Neural progenitor cell (in vitro differentiated cells): ENCODE measurements around the gene RPL9. TPM values are rescaled to one million over a fixed set of nuclear protein-coding genes. Genes with fewer than 3 reads are reported as not detected.

ENCODE experiments used
- DNase-seq: peaks from one replicate; pipeline ENCODE4 v3.0.0-alpha.2; 2016; ENCODE audit warnings: low spot score
- H2AFZ ChIP-seq: fragments of 200-600 bp; sonication (generic); replicated peaks from 2 replicates; pipeline ENCODE4 v1.6.1; 2016; ENCODE audit warnings: antibody characterized with exemption
- H3F3A ChIP-seq: fragments of 200-600 bp; sonication (generic); 2 replicates; pipeline ENCODE4 v1.6.1; 2016; ENCODE audit warnings: antibody characterized with exemption, low read depth
- H3K27ac ChIP-seq: fragments of 200-600 bp; sonication (generic); 2 replicates; pipeline ENCODE4 v1.5.1; 2016; ENCODE audit warnings: mild to moderate bottlenecking
- H3K27me3 ChIP-seq: fragments of 200-600 bp; sonication (generic); 2 replicates; pipeline ENCODE4 v1.6.1; 2016; ENCODE audit warnings: mild to moderate bottlenecking, moderate library complexity
- H3K36me3 ChIP-seq: fragments of 200-600 bp; sonication (generic); 2 replicates; pipeline ENCODE4 v1.5.1; 2016
- H3K4me1 ChIP-seq: fragments of 200-600 bp; sonication (generic); 2 replicates; pipeline ENCODE4 v1.6.1; 2016; ENCODE audit warnings: mixed run types
- H3K4me2 ChIP-seq: fragments of 200-600 bp; sonication (generic); 2 replicates; pipeline ENCODE4 v1.6.1; 2016
- H3K4me3 ChIP-seq: fragments of 200-600 bp; sonication (generic); 2 replicates; pipeline ENCODE4 v1.5.1; 2016
- H3K79me2 ChIP-seq: fragments of 200-600 bp; sonication (generic); 2 replicates; pipeline ENCODE4 v1.6.1; 2016; ENCODE audit warnings: low read depth
- H3K9ac ChIP-seq: fragments of 200-600 bp; sonication (generic); 2 replicates; pipeline ENCODE4 v1.6.1; 2016
- H3K9me3 ChIP-seq: fragments of 200-600 bp; sonication (generic); 2 replicates; pipeline ENCODE4 v1.5.1; 2016; ENCODE audit warnings: low read depth
- H4K20me1 ChIP-seq: fragments of 200-600 bp; sonication (generic); 2 replicates; pipeline ENCODE4 v1.6.1; 2016; ENCODE audit warnings: low read depth
- H3K27ac Mint-ChIP-seq: 3 replicates; pipeline ENCODE4 v1.8.0; 2021; ENCODE audit warnings: mixed read lengths
- H3K27me3 Mint-ChIP-seq: 2 replicates; pipeline ENCODE4 v1.8.0; 2022; ENCODE audit warnings: low read depth, mild to moderate bottlenecking, inconsistent platforms, moderate library complexity, mixed read lengths; ENCODE audit not compliant: insufficient read depth
- H3K36me3 Mint-ChIP-seq: 3 replicates; pipeline ENCODE4 v1.8.0; 2021; ENCODE audit warnings: mixed read lengths
- H3K4me1 Mint-ChIP-seq: 3 replicates; pipeline ENCODE4 v1.8.0; 2021; ENCODE audit warnings: mixed read lengths
- H3K4me3 Mint-ChIP-seq: 3 replicates; pipeline ENCODE4 v1.8.0; 2021; ENCODE audit warnings: mild to moderate bottlenecking, moderate library complexity, mixed read lengths
- H3K9me3 Mint-ChIP-seq: 3 replicates; pipeline ENCODE4 v1.8.0; 2020; ENCODE audit warnings: mixed read lengths
- EZH2 ChIP-seq: fragments of 200-600 bp; sonication (generic); IDR thresholded peaks from 2 replicates; pipeline ENCODE4 v1.6.1; 2017; ENCODE audit warnings: antibody characterized with exemption, mild to moderate bottlenecking, moderate library complexity
- EZH2phosphoT487 ChIP-seq: fragments of 200-600 bp; sonication (generic); IDR thresholded peaks from 2 replicates; pipeline ENCODE4 v1.6.1; 2017; ENCODE audit warnings: antibody characterized with exemption
- total RNA-seq: library from RNA; depleted of rRNA; stranded (reverse); fragments of >200 nt; gene quantifications from 2 replicates; pipeline ENCODE4 v1.2.3, GENCODE V29; 2015; ENCODE audit warnings: low replicate concordance
- TF ChIP-seq, protein P1 (sequence below): fragments of 200-600 bp; sonication (generic); IDR thresholded peaks from 2 replicates; pipeline ENCODE4 v1.5.1; 2017; ENCODE audit warnings: antibody characterized with exemption, mild to moderate bottlenecking

The RPL9 gene
- total RNA-seq, 1 donor from 2014 or later = 6,671 TPM

DNA sequence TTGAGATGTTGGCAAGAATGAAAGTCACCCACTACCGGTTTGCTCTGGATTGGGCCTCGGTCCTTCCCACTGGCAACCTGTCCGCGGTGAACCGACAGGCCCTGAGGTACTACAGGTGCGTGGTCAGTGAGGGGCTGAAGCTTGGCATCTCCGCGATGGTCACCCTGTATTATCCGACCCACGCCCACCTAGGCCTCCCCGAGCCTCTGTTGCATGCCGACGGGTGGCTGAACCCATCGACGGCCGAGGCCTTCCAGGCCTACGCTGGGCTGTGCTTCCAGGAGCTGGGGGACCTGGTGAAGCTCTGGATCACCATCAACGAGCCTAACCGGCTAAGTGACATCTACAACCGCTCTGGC is 12.3 kb downstream of the RPL9 start:
- H3K4me3 ChIP-seq = no peak overlapping the region
- no peak overlapping the region for H3K4me3 Mint-ChIP-seq

DNA sequence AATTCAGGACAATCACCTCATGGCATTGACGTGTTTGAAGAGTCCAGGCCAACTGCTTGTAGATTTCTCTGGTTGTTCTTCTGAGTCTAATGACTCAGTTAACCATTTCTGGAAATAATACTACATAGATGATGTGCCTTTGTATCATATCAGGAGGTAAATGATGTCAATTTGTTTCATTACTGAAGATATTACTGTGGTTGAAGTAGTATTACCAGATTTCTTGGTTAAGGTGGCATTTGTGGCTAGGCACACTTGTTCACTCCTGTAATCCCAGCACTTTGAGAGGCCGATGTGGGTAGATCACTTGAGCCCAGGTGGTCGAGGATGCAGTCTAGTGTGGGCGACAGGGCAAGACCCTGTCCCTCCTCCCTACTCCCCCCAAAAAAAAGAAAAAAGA is 15.7 kb downstream of the RPL9 start:
- Histone ChIP-seq H4K20me1 (no peaks in the 10 kb centered on the region), H3K9ac (no peak overlapping the region)
- H3K27me3 Mint-ChIP-seq = peaks cover 3% of the 10 kb centered on the region

More for the DNA sequence above, 12.3 kb downstream of the RPL9 start:
- H3F3A ChIP-seq = peaks cover 40% of the 10 kb centered on the region
- no peaks in the 10 kb centered on the region for H3K79me2 ChIP-seq
- no peaks in the 10 kb centered on the region for H3K27me3 ChIP-seq
- no peaks in the 10 kb centered on the region for H3K4me1 Mint-ChIP-seq
- no peaks in the 10 kb centered on the region for H3K4me1 ChIP-seq
- no peak overlapping the region for H2AFZ ChIP-seq
- H3K9me3 ChIP-seq = no peaks in the 10 kb centered on the region
- no peak overlapping the region for H3K4me2 ChIP-seq
- H3K27ac ChIP-seq = no peak overlapping the region
- DNase-seq = no peak
- no peak for TF ChIP-seq EZH2phosphoT487
- TF ChIP-seq, protein P1, sequence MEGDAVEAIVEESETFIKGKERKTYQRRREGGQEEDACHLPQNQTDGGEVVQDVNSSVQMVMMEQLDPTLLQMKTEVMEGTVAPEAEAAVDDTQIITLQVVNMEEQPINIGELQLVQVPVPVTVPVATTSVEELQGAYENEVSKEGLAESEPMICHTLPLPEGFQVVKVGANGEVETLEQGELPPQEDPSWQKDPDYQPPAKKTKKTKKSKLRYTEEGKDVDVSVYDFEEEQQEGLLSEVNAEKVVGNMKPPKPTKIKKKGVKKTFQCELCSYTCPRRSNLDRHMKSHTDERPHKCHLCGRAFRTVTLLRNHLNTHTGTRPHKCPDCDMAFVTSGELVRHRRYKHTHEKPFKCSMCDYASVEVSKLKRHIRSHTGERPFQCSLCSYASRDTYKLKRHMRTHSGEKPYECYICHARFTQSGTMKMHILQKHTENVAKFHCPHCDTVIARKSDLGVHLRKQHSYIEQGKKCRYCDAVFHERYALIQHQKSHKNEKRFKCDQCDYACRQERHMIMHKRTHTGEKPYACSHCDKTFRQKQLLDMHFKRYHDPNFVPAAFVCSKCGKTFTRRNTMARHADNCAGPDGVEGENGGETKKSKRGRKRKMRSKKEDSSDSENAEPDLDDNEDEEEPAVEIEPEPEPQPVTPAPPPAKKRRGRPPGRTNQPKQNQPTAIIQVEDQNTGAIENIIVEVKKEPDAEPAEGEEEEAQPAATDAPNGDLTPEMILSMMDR = no peak
- TF ChIP-seq EZH2 = no peak
- H3K36me3 ChIP-seq = peaks cover 4% of the 10 kb centered on the region
- H3K27me3 Mint-ChIP-seq = peaks cover 4% of the 10 kb centered on the region
- H3K27ac Mint-ChIP-seq = no peak overlapping the region
- H4K20me1 ChIP-seq = peaks cover 7% of the 10 kb centered on the region
- no peak overlapping the region for H3K9ac ChIP-seq
- peaks cover 4% of the 10 kb centered on the region for H3K36me3 Mint-ChIP-seq
- H3K9me3 Mint-ChIP-seq = no peaks in the 10 kb centered on the region

DNA sequence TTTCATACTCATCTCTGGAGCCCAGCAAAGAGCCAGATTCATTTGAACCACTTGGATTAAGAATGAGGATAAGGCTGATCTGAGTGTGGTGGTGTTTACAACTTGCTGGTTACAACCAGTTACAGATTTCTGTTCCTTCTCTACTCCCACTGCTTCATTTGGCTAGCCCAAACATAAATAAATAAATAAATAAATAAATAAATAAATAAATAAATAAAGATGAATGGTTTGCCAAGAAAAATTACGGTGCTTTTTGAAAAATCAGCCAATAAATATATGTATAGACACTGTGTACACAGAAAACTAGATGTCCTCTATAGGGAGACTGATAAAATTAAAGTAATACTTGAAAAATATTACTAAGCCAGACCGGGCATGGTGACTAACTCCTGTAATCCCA is 17.1 kb downstream of the RPL9 start:
- TF ChIP-seq EZH2phosphoT487 = no peak
- no peak for TF ChIP-seq EZH2
- TF ChIP-seq, protein P1 = no peak
- no peak overlapping the region for H3K4me2 ChIP-seq
- no peak overlapping the region for H2AFZ ChIP-seq
- no peaks in the 10 kb centered on the region for H4K20me1 ChIP-seq
- H3K9ac ChIP-seq = no peak overlapping the region
- DNase-seq = no peak
- H3F3A ChIP-seq = peaks cover 6% of the 10 kb centered on the region
- Mint-ChIP-seq H3K36me3 (no peaks in the 10 kb centered on the region), H3K27me3 (peaks cover 3% of the 10 kb centered on the region), H3K9me3 (no peaks in the 10 kb centered on the region), H3K4me3 (no peak overlapping the region), H3K4me1 (no peaks in the 10 kb centered on the region), H3K27ac (no peak overlapping the region)
- no peaks in the 10 kb centered on the region for H3K9me3 ChIP-seq
- H3K27ac ChIP-seq = no peak overlapping the region
- no peak overlapping the region for H3K4me3 ChIP-seq
- H3K4me1 ChIP-seq = no peaks in the 10 kb centered on the region
- H3K27me3 ChIP-seq = no peaks in the 10 kb centered on the region
- no peaks in the 10 kb centered on the region for H3K79me2 ChIP-seq
- H3K36me3 ChIP-seq = no peaks in the 10 kb centered on the region

More for the DNA sequence above, 15.7 kb downstream of the RPL9 start:
- Mint-ChIP-seq H3K4me1 (no peaks in the 10 kb centered on the region), H3K36me3 (peaks cover 2% of the 10 kb centered on the region), H3K27ac (no peak overlapping the region), H3K9me3 (no peaks in the 10 kb centered on the region), H3K4me3 (no peak overlapping the region)
- no peaks in the 10 kb centered on the region for H3K4me1 ChIP-seq
- H3K4me2 ChIP-seq = no peak overlapping the region
- peaks cover 6% of the 10 kb centered on the region for H3F3A ChIP-seq
- no peaks in the 10 kb centered on the region for H3K36me3 ChIP-seq
- no peak overlapping the region for H3K4me3 ChIP-seq
- H3K9me3 ChIP-seq = no peaks in the 10 kb centered on the region
- no peaks in the 10 kb centered on the region for H3K27me3 ChIP-seq
- H3K27ac ChIP-seq = no peak overlapping the region
- H3K79me2 ChIP-seq = no peaks in the 10 kb centered on the region
- DNase-seq = no peak
- H2AFZ ChIP-seq = no peak overlapping the region
- TF ChIP-seq EZH2 (no peak), EZH2phosphoT487 (no peak)
- TF ChIP-seq, protein P1 = no peak
